Measurements from ENCODE around the gene NUBPL. TPM values are rescaled to one million over a fixed set of nuclear protein-coding genes. Genes with fewer than 3 reads are reported as not detected.

NUBPL gene
- polyA plus RNA-seq, 10 donors, result 6.5 to 11.3 (median 8.9) TPM

DNA sequence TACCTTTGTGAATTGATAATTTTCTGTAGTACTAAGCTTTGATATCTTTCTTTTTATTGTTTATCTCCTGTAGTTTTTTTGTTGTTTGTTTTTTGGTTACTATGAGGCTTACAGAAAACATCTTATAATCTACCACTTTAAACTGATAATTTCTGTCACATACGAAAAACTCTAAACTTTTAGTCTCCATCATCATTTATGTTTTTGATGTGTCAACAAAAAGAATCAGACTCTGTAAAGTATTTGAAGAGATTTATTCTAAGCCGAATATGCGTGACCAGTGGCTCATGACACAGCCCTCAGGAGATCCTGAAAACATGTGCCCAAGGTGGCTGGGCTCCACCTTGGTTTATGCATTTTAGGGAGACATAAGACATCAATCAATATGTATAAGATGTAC lies 348.8 kb downstream of the NUBPL start:
- no peak for DNase-seq

Other genes with a start within 250 kb of the NUBPL start
- gene HEATR5A, start 140.9 kb upstream of the NUBPL start, polyA plus RNA-seq (ENCODE audit: insufficient read length in 10 of 10), result 10 to 100 TPM; 11.3 to 19.3 (median 16.2) TPM
- 10 to 100 TPM in 9 of 10 donors, 1 to 10 TPM in 1; 8.4 to 17.9 (median 12.1) TPM for gene DTD2, start 103.9 kb upstream of the NUBPL start, polyA plus RNA-seq (ENCODE audit: insufficient read length in 10 of 10)
- not detected for gene GPR33, start 73.4 kb upstream of the NUBPL start, polyA plus RNA-seq (ENCODE audit: insufficient read length in 10 of 10)